HL-60/S4 treated with phorbol 12-myristate 13-acetate at 8.2 ng/mL for 4 days and 3 days (cell line): Measurements from ENCODE around the gene ATG101.

Source experiments
- in situ Hi-C: fragments of 300-500 bp; cut with MboI; formaldehyde crosslinking; loops from 2 replicates; pipeline ENCODE4 v1.15.0; 2022; ENCODE audit warnings: low sequenced_read_pairs

Gene ATG101

GRCh38 chr12:52079576-52080402 lies 10.0 kb downstream of the ATG101 start, which contains the start of gene SMIM41:
SMIM41 (plus strand) TSS chr12:52079704; CDS start chr12:52079780, 76 bp downstream.
- in situ Hi-C loops: loop anchor here (5.0 kb wide), 1 partner anchor 52 kb away; no protein-coding TSS in a partner anchor

- in situ Hi-C loops: loop anchor here (5.0 kb wide), 1 partner anchor 53 kb away; no protein-coding TSS in a partner anchor
Measured at GRCh38 chr12:52080403-52081251, 10.8 kb downstream of the ATG101 start.

DNA sequence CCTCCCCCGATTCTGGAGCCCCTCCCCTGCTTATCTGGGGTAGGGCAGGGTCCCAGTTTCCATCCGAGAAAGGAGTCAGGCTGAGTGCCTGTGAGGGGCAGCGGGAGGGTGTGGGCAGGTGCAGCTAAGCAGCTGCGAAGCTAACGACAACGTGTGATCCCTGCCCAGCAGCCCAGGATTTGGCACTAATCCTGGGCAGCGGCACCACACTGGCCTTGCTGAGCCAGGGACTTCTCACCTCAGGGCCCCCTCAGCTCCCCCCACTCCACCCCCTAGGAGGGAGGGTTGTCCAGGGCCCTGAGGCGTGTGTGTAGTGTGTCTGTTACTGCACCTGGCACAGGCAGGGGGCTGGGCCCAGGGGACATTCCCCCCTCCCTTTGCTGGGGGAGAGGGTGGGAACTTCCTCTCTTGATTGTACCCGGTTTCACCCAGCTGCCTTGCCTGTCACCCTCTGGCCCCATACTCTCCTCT lies 11.5 kb downstream of the ATG101 start:
- in situ Hi-C loops: loop anchor here (5.0 kb wide), 1 partner anchor 54 kb away; no protein-coding TSS in a partner anchor

DNA sequence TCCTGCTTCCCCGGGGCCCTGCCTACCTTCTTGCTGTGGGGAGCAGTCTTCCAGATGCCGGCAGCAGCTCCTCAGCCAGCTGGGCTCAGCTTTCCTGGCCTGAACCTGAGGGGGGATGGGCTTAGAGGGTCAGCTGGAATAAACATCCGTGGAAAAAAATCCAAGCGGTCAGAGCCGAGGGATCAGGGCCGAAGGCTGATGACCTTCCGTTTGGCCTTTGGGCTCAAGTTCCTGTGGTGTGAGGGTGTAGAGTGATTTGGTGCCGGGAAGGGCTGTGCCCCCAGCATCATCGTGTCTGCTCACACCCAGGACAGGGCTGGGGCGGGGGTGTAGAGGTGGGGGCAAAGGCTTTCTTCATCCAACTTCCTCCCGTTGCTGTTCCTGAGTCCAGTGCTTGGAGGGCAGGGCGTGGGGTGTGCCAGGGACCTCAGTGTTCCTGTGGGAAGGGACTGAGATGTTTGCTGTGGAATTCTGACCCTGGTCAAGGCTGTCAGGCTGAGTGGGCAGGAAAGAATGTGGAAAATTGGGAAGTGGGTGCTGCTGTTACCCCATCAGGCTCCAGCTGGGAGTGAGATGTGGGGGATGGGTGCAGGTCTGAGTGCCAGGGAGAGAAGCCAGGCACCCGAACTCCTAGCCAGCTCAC lies 12.4 kb downstream of the ATG101 start:
- in situ Hi-C loops: loop anchor here (5.0 kb wide), 1 partner anchor 55 kb away; no protein-coding TSS in a partner anchor

DNA sequence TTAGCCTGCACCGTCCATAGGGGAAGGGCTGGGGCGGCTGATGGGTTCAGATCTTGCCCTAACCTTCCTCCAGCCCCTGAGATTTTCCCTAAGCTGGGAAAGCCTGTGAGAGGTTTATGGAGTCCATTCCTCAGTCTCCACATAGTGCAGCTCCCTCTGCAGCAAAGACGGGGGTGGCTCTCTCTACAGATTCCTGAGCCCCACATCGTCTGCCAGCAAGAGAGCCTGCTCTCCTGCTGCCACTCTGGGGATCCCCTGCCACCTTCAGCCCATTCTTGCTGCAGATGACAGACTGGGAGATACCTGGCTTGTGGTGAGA lies 12.8 kb downstream of the ATG101 start:
- in situ Hi-C loops: loop anchor here (5.0 kb wide), 1 partner anchor 55 kb away; no protein-coding TSS in a partner anchor

DNA sequence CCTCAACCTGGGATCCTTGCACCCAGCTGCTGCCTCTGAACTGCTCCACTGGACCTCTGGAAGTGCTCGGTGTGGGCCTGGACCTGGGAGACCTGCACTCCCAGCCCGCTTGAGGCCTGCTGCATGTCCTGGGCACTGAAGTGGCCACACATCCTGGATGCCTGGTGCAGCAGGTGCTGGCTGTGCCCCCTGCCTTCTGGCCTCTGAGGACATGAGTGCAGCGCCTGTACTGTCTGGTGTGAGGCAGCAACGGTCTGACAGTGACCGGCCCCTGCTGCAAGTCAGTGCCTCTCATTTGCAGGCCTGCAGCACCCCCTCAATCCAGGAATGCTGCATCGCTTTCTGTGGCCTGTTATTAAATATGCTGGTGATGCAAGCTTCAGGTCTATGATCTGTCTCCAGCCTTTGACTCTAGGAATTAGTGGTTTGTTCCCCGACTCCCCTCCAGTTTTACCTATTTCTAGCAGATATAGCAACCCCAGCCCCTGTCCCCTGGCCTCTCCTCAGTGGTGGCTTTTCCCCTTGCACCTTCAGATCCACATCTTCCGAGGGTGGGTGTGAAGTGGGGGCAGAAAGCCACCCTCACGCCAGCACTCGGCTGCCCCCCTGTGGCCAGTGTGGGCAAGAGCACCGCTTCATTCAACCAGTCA lies 13.3 kb downstream of the ATG101 start:
- in situ Hi-C loops: loop anchor here (5.0 kb wide), 1 partner anchor 56 kb away; no protein-coding TSS in a partner anchor

DNA sequence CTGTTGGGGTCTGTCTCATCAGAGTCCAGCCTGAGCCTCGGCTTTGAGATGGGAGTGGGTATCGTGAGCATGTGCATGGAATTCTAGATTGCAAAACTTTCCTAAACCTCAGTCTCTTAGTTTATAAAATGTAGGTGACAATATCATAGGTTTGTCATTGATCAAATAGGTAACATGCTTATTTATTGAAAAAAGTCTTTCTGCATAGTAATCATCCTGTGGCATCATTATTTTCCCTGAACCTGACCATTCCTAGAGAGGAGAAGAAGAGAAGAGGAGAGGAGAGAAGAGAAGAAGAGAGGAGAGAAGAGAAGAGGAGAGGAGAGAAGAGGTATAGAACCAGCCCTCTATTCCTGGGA lies 13.8 kb downstream of the ATG101 start:
- in situ Hi-C loops: loop anchor here (5.0 kb wide), 1 partner anchor 56 kb away; no protein-coding TSS in a partner anchor

DNA sequence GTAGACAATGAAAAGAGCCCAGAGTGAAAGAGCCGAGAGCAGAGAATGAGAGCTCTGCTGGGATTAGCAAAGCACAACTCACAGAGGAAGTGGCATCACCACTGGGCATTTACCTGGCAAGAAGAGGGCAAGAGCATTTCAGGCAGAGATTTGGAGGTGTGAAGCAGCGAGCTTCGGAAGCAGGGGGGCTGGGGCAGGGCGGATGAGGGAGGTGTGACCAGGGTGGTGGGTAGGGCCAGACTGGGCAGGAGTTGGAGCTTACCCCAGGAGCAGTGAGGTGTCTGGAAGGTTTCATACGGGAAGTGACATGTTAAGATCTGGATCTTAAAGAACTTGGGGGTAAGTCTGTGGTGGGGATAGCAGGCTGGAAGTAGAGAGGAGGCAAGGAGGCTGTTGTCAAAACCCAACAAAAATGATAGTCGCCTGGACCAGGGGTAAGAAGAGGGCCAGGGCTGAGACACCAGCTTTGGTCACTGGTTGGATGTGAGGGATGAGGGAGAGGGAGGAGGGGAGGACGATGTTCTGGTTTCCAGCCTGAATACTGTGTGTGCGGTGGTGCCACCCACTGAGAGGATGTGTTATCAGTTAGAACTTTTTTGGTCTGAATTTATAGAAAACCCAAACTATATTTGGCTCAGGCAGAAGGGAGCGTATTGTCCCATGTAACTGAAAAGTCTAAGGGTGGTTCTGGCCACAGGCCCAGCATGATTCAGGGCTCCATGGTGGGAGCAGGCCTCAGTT lies 14.9 kb downstream of the ATG101 start:
- in situ Hi-C loops: loop anchor here (5.0 kb wide), 1 partner anchor 57 kb away; no protein-coding TSS in a partner anchor

GRCh38 chr12:52085682-52086180 lies 16.0 kb downstream of the ATG101 start:
- in situ Hi-C loops: no loop called here

DNA sequence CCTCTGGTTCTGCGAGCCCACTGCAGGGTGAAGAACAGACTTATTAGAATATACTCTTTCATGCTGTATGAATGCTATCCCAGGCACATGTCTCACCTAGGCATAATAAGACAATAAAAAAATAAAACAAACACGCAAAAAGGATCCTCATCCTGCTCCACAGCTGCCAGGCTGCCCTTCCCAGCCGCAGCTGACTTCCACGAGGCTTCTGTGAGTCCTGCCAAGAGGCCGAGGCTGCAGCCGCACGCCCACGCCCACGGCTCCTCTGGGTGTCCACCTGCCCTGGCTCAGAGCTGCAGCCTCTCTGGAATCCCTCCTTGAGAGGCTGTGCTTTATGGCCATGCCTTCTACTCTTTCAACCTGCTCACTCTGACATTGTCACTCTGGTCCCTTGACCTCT lies 16.6 kb downstream of the ATG101 start:
- in situ Hi-C loops: no loop called here

DNA sequence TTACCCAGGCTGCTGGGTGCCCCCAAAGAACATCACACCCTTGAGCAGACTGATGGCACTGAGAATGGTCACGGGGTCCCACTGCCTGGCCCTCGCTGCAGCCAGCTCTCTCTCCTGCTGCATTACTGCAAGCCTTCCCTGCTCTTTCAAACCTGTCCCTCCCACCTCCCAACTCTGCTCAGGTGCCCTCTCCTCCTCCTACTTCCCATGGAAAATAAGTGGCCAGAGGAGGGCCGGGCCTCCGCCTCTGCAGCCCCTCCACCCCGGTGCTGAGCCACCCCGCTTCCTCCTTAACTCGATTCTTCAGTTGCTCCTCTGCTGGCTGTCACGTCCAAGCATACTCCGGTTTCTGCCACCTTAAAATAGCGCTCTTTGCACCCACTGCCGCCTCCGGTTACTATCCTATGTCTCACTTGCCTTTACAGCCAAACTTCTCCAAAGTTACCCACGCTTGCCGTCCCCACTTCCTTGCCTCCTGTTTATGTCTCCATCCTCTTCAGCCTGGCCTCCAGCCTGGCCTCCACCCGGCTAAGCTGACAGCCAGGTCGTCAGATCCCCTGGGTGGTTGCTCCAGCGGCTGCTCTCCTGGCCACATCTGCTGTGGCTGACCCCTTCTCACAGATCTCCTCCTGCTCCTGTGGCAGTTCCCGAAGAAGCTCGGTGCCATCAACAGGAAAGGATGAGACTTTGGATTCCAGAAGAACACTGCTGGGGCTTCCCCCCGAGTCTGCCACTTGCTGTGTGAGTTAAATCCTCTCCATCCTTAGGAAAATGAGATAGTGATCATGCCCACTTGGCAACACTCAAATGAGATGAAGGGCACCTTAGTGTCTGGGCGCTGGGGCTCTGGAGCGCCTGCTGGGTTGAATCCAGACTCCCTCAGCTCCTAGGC lies 17.4 kb downstream of the ATG101 start:
- in situ Hi-C loops: no loop called here

GRCh38 chr12:52087961-52088820 lies 18.4 kb downstream of the ATG101 start:
- in situ Hi-C loops: no loop called here

DNA sequence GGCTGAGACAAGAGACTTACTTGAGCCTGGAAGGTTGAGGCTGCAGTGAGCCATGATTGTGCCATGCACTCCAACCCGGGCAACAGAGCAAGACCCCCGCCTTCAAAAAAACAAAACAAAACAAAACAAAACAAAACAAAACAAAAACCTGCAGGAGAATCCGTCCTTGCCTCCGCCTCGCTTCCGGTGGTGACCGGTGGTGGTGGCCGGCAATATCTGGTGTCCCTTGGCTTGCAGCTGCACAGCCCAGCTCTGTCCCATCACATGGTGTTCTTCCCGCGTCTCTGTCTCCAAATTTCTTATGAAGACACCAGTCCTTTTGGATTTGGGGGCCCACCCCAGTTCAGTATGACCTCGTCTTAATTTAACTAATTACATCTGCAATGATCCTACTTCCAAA lies 19.7 kb downstream of the ATG101 start:
- in situ Hi-C loops: no loop called here

GRCh38 chr12:52090291-52090690 lies 20.5 kb downstream of the ATG101 start:
- in situ Hi-C loops: no loop called here

GRCh38 chr12:52091061-52091460 lies 21.3 kb downstream of the ATG101 start:
- in situ Hi-C loops: no loop called here

- in situ Hi-C loops: no loop called here
Measured at GRCh38 chr12:52091869-52092268, 22.1 kb downstream of the ATG101 start.

DNA sequence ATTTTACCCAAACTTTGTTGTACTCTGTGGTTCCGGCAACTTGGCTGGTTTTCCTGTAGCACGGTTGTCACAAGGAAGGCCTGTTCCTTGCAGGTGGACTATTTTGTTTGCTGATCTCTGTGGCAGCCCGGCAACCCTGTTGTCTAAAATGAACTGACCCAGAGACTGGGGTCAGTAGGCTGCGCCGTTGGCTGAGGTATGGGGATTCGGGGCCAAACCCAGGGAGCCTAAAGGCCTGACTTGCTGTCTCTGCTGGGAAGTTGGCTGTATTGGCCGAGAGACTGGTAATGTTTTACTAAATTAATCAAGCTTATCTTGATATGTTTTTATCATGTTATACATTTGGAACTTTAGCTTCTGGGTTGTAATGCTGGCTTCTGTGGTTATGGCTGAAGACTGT lies 23.6 kb downstream of the ATG101 start:
- in situ Hi-C loops: no loop called here
